Neural progenitor cell (in vitro differentiated cells): Measurements from ENCODE around the gene ZNF628.

Experiments used
- CTCF ChIP-seq: fragments of 200-600 bp; sonication (generic); IDR thresholded peaks from 2 replicates; pipeline ENCODE4 v1.5.1; 2017; ENCODE audit warnings: antibody characterized with exemption, mild to moderate bottlenecking
- EZH2 ChIP-seq: fragments of 200-600 bp; sonication (generic); IDR thresholded peaks from 2 replicates; pipeline ENCODE4 v1.6.1; 2017; ENCODE audit warnings: antibody characterized with exemption, mild to moderate bottlenecking, moderate library complexity

DNA sequence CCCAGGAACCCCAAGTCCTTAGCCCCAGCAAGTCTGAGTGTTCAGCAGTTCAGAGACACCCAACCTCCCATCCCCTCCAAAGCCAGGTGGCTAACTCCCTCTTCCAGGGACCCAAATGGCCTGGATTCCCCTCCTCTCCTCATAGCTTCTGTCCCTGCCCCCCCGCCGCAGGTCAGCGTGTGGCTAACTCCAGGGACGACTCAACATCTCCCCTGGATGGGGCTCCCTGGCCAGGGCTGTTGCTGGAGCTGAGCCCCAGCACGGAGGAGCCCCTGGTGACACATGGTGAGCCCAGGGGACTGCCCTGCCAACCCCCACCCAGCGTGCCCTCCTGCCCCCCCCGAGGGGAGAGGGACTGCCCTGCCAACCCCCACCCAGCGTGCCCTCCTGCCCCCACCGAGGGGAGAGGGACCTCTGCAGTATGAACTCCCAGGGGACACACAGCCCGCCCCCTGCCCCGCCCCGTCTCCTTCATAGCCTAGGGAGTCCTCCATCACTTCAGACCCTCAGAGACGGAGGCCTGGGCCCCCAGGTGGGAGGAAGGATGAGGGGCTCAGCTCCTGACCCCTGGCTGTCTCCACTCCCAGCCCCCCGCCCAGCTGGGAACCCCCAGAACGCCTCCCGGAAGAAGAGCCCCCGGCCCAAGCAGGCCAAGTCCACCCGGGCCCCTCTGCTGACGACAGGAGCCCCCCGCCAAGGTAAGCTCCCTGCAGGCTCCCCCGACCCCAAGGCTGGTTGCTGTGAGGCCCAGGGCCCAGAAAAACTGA is 13.5 kb downstream of the ZNF628 start:
- TF ChIP-seq CTCF = no peak
- no peak for TF ChIP-seq EZH2
